IMR-90 (cell line): ENCODE measurements around the gene NAA80. TPM values are rescaled to one million over a fixed set of nuclear protein-coding genes. Genes with fewer than 3 reads are reported as not detected.

ENCODE experiments used
- ATAC-seq: fragments of 200-7000 bp; cut with Tn5 transposase; 2 replicates; pipeline ENCODE4 v1.9.1; 2020; ENCODE audit warnings: low read depth, mild to moderate bottlenecking, moderate library complexity
- BruUV-seq: library from RNA; stranded (reverse); fragments of 400-500 nt; replicated peaks from 2 replicates; lab custom pipeline; 2021; lab: Mats Ljungman, UMichigan
- CTCF ChIA-PET: fragments of 300-600 bp; formaldehyde crosslinking; extraction: SDS; loops from one replicate; lab custom pipeline; 2021; ENCODE audit warnings: antibody characterized with exemption; lab: Yijun Ruan, JAX
- POLR2A ChIA-PET: fragments of 300-600 bp; sonication (Branson Sonifier 250); formaldehyde crosslinking; loops from one replicate; lab custom pipeline; 2022; ENCODE audit warnings: antibody characterized with exemption; ENCODE audit not compliant: unreplicated experiment; lab: Charles Lee
- DNase-seq: peaks from one replicate; pipeline ENCODE4 v3.0.0; 2013
- H2AFZ ChIP-seq: replicated peaks from 2 replicates; pipeline ENCODE3; 2013; ENCODE audit warnings: low read length, mild to moderate bottlenecking; ENCODE audit not compliant: poor library complexity
- H2AK5ac ChIP-seq: 2 replicates; pipeline ENCODE4 v1.6.1; 2013; ENCODE audit warnings: low read depth, low read length, inconsistent platforms
- H2AK9ac ChIP-seq: replicated peaks from 2 replicates; pipeline ENCODE3; 2013; ENCODE audit warnings: mild to moderate bottlenecking, low read depth, low read length, moderate library complexity; ENCODE audit not compliant: poor library complexity
- H2BK120ac ChIP-seq: 2 replicates; pipeline ENCODE4 v1.6.1; 2013; ENCODE audit warnings: low read depth, low read length, inconsistent platforms
- H2BK15ac ChIP-seq: 3 replicates; pipeline ENCODE4 v1.6.1; 2013; ENCODE audit warnings: low read depth, low read length, inconsistent platforms
- H2BK20ac ChIP-seq: 2 replicates; pipeline ENCODE4 v1.6.1; 2013; ENCODE audit warnings: low read depth, mild to moderate bottlenecking, inconsistent platforms, low read length, moderate library complexity
- H2BK5ac ChIP-seq: 2 replicates; pipeline ENCODE4 v1.6.1; 2013; ENCODE audit warnings: mild to moderate bottlenecking, low read depth, low read length, inconsistent platforms; ENCODE audit not compliant: poor library complexity, severe bottlenecking
- H3K14ac ChIP-seq: replicated peaks from 2 replicates; pipeline ENCODE4 v1.6.1; 2013; ENCODE audit warnings: low read depth, low read length, inconsistent platforms
- H3K18ac ChIP-seq: 2 replicates; pipeline ENCODE4 v1.6.1; 2013; ENCODE audit warnings: low read depth, low read length, control low read depth
- H3K23ac ChIP-seq: 2 replicates; pipeline ENCODE4 v1.6.1; 2013; ENCODE audit warnings: low read depth, low read length, inconsistent platforms
- H3K27ac ChIP-seq: 2 replicates; pipeline ENCODE4 v1.5.1; 2013; ENCODE audit warnings: mild to moderate bottlenecking, control low read depth, low read length; ENCODE audit not compliant: insufficient read depth
- H3K27me3 ChIP-seq: 2 replicates; pipeline ENCODE4 v1.6.1; 2013; ENCODE audit warnings: low read length; ENCODE audit not compliant: control insufficient read depth, insufficient read depth
- H3K36me3 ChIP-seq: 2 replicates; pipeline ENCODE4 v1.6.1; 2013; ENCODE audit warnings: low read length, mixed read lengths; ENCODE audit not compliant: control insufficient read depth, insufficient read depth
- H3K4ac ChIP-seq: 2 replicates; pipeline ENCODE4 v1.6.1; 2013; ENCODE audit warnings: low read depth, low read length, inconsistent platforms
- H3K4me1 ChIP-seq: 2 replicates; pipeline ENCODE4 v1.6.1; 2013; ENCODE audit warnings: low read length, mixed read lengths; ENCODE audit not compliant: control insufficient read depth, insufficient read depth
- H3K4me2 ChIP-seq: 2 replicates; pipeline ENCODE4 v1.6.1; 2013; ENCODE audit warnings: low read depth, mild to moderate bottlenecking, control low read depth, low read length, moderate library complexity
- H3K4me3 ChIP-seq: 2 replicates; pipeline ENCODE4 v1.5.1; 2013; ENCODE audit warnings: low read depth, mild to moderate bottlenecking, control low read depth, low read length, moderate library complexity; ENCODE audit not compliant: insufficient read depth
- H3K56ac ChIP-seq: 2 replicates; pipeline ENCODE4 v1.6.1; 2013; ENCODE audit warnings: low read length, inconsistent platforms; ENCODE audit not compliant: insufficient read depth; ENCODE audit errors: extremely low read depth
- H3K79me1 ChIP-seq, 2 experiments: 2 replicates each; pipeline ENCODE4 v1.6.1; 2013; ENCODE audit warnings: low read length in 2 of 2, inconsistent platforms in 1 of 2, low read depth in 1 of 2
- H3K9ac ChIP-seq: 2 replicates; pipeline ENCODE4 v1.6.1; 2013; ENCODE audit warnings: low read depth, low read length, control low read depth
- H3K9me1 ChIP-seq: 2 replicates; pipeline ENCODE4 v1.6.1; 2013; ENCODE audit warnings: low read length, inconsistent platforms; ENCODE audit not compliant: insufficient read depth
- H3K9me3 ChIP-seq: 2 replicates; pipeline ENCODE4 v1.6.1; 2013; ENCODE audit warnings: low read length; ENCODE audit not compliant: control insufficient read depth, insufficient read depth
- H4K20me1 ChIP-seq: 2 replicates; pipeline ENCODE4 v1.6.1; 2013; ENCODE audit warnings: low read length, inconsistent platforms; ENCODE audit not compliant: insufficient read depth
- H4K5ac ChIP-seq: 2 replicates; pipeline ENCODE4 v1.6.1; 2013; ENCODE audit warnings: mild to moderate bottlenecking, low read depth, low read length, control low read depth
- H4K8ac ChIP-seq, 2 experiments: 2 replicates each; pipeline ENCODE4 v1.6.1; 2013; ENCODE audit warnings: low read depth in 2 of 2, low read length in 2 of 2, control low read depth in 1 of 2, inconsistent platforms in 1 of 2
- H4K91ac ChIP-seq: 2 replicates; pipeline ENCODE4 v1.6.1; 2013; ENCODE audit warnings: low read depth, low read length, inconsistent platforms; ENCODE audit not compliant: insufficient read depth
- MAZ ChIP-seq: IDR thresholded peaks from 2 replicates; pipeline ENCODE4 v1.6.1; 2012; ENCODE audit warnings: low read depth, mild to moderate bottlenecking, low read length, improper control_type of control experiment, moderate library complexity, borderline replicate concordance
- RAD21 ChIP-seq: IDR thresholded peaks from 2 replicates; pipeline ENCODE4 v1.6.1; 2012; ENCODE audit warnings: low read length, improper control_type of control experiment
- SMC3 ChIP-seq: fragments of 150-350 bp; IDR thresholded peaks from 2 replicates; pipeline ENCODE4 v1.6.1; 2016; ENCODE audit warnings: low read depth, mild to moderate bottlenecking, antibody characterized with exemption, low read length, moderate library complexity
- USF2 ChIP-seq: fragments of 150-350 bp; IDR thresholded peaks from 2 replicates; pipeline ENCODE4 v1.6.1; 2017; ENCODE audit warnings: mild to moderate bottlenecking, antibody characterized with exemption, low read length, low read depth
- WGBS, 2 experiments: methylation state at CpG; one replicate each; pipeline versions ENCODE4 v1.1.5 to v1.1.7; 2013; ENCODE audit warnings: missing lambda C conversion rate in 2 of 2; ENCODE audit not compliant: insufficient read length in 1 of 2; ENCODE audit errors: extremely low coverage in 2 of 2; 5-methylcytosine and 5-hydroxymethylcytosine counted together
- dilution Hi-C: fragments of 300-500 bp; cut with HindIII; formaldehyde crosslinking; loops from one replicate; pipeline ENCODE4 v1.14.3; 2018; ENCODE audit warnings: low sequenced_read_pairs; ENCODE audit not compliant: unreplicated experiment
- in situ Hi-C: fragments of 300-500 bp; cut with MboI; formaldehyde crosslinking; loops from 3 replicates; pipeline ENCODE4 v1.14.3; 2019; ENCODE audit warnings: low sequenced_read_pairs, inconsistent platforms, mixed read lengths
- intact Hi-C: fragments of 100-400 bp; cut with micrococcal nuclease; formaldehyde crosslinking; loops from 2 replicates; pipeline ENCODE4 v1.10.0; 2022
- polyA plus RNA-seq, 3 experiments: library from polyadenylated mRNA; depleted of rRNA; stranded (reverse); fragments of >200 nt; gene quantifications; 2 replicates each; pipeline ENCODE4 v1.2.3, GENCODE V29; 2012; ENCODE audit warnings: low replicate concordance in 1 of 3
- total RNA-seq: library from RNA; depleted of rRNA; stranded (reverse); fragments of >200 nt; gene quantifications from 2 replicates; pipeline ENCODE4 v1.2.3, GENCODE V29; 2012
- TF ChIP-seq, protein P1 (sequence below): conservative IDR thresholded peaks from 2 replicates; pipeline ENCODE4 v1.5.1; 2012; ENCODE audit warnings: mild to moderate bottlenecking, low read depth, low read length, improper control_type of control experiment

Gene NAA80
- total and polyA plus RNA-seq, 2 of the 4 experiments (the other 2 are of a cell fraction), result 5.0 to 14.4 TPM

DNA sequence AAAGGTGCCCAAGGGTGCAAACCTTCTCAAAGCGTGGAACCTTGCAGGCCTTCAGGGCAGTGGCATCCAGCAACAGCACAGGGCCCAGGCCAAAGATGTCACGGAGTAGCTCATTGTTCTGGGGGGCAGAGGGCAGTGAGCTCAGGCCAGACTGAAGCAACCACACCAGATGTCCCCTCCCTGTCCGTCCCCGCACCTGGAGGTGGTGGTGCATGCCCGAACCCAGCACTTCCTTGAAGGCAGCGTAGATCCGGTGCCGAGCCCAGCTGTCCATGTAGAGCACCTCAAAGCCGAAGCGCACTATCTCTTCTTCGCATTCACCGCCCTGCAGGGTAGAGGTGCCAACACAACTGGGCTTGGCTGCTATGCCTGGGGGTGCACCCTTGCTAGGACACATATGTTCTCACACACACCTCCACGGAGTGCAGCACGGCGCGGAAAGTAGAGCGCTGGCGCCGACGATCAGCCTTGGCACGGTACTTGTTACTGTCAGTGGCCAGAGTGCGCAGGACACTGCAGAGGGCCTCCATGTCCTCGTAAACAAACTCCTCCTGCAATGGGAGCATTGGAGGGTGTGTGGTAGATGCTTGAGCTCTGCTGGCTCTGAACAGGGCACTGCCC lies 10.7 kb downstream of the NAA80 start (continued):
- TF ChIP-seq, protein P1, sequence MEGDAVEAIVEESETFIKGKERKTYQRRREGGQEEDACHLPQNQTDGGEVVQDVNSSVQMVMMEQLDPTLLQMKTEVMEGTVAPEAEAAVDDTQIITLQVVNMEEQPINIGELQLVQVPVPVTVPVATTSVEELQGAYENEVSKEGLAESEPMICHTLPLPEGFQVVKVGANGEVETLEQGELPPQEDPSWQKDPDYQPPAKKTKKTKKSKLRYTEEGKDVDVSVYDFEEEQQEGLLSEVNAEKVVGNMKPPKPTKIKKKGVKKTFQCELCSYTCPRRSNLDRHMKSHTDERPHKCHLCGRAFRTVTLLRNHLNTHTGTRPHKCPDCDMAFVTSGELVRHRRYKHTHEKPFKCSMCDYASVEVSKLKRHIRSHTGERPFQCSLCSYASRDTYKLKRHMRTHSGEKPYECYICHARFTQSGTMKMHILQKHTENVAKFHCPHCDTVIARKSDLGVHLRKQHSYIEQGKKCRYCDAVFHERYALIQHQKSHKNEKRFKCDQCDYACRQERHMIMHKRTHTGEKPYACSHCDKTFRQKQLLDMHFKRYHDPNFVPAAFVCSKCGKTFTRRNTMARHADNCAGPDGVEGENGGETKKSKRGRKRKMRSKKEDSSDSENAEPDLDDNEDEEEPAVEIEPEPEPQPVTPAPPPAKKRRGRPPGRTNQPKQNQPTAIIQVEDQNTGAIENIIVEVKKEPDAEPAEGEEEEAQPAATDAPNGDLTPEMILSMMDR, result no peak
- TF ChIP-seq RAD21, result no peak

GRCh38 chr3:50287262-50287661 lies 11.9 kb downstream of the NAA80 start:
- no peak overlapping the region for H3K18ac ChIP-seq
- dilution Hi-C loops, result no loop called here
- H3K27me3 ChIP-seq, result no peaks in the 10 kb centered on the region
- no peak overlapping the region for H3K4ac ChIP-seq
- H3K9ac ChIP-seq, result no peak overlapping the region
- no peak overlapping the region for H3K4me2 ChIP-seq
- H4K20me1 ChIP-seq, result no peaks in the 10 kb centered on the region; the same call in 1 of the 2 replicates
- in situ Hi-C loops, result no loop called here
- WGBS, 2 experiments, result no CpG with 5 or more reads among the region's 1 CpG
- no peak overlapping the region for H2BK120ac ChIP-seq
- no peaks in the 10 kb centered on the region for H3K9me3 ChIP-seq
- no peak overlapping the region for H2BK5ac ChIP-seq
- no peak overlapping the region for H3K56ac ChIP-seq
- no peak overlapping the region for H4K91ac ChIP-seq
- DNase-seq (no peak), ATAC-seq (no peak)
- peaks cover 14 to 28% of the 10 kb centered on the region in 2 experiments for H3K79me1 ChIP-seq
- H3K36me3 ChIP-seq, result peaks cover 34% of the 10 kb centered on the region
- no peak overlapping the region for H2BK20ac ChIP-seq
- intact Hi-C loops, result no loop called here
- H3K9me1 ChIP-seq, result no peaks in the 10 kb centered on the region; the same call in 1 of the 2 replicates
- H3K4me1 ChIP-seq, result peaks cover 3% of the 10 kb centered on the region
- no peak overlapping the region for H3K4me3 ChIP-seq
- H2AFZ ChIP-seq, result no peak overlapping the region
- no peak overlapping the region for H2AK5ac ChIP-seq
- no peak overlapping the region for H3K23ac ChIP-seq
- TF ChIP-seq MAZ (no peak), SMC3 (no peak), USF2 (no peak)
- no peak overlapping the region for H2BK15ac ChIP-seq
- ChIA-PET POLR2A (no interaction called here), CTCF (no interaction called here)
- no TSS peak for BruUV-seq
- no peak overlapping the region for H4K5ac ChIP-seq
- no peak overlapping the region for H2AK9ac ChIP-seq
- H3K27ac ChIP-seq, result no peak overlapping the region
- no peak overlapping the region for H3K14ac ChIP-seq
- no peak overlapping the region for H4K8ac ChIP-seq
